ENCODE measurements around the gene RACGAP1. TPM values are rescaled to one million over a fixed set of nuclear protein-coding genes. Genes with fewer than 3 reads are reported as not detected.

RACGAP1 gene
- total and polyA plus RNA-seq, 2 experiments from 2014 or later: 19.0 to 52.8 TPM

DNA sequence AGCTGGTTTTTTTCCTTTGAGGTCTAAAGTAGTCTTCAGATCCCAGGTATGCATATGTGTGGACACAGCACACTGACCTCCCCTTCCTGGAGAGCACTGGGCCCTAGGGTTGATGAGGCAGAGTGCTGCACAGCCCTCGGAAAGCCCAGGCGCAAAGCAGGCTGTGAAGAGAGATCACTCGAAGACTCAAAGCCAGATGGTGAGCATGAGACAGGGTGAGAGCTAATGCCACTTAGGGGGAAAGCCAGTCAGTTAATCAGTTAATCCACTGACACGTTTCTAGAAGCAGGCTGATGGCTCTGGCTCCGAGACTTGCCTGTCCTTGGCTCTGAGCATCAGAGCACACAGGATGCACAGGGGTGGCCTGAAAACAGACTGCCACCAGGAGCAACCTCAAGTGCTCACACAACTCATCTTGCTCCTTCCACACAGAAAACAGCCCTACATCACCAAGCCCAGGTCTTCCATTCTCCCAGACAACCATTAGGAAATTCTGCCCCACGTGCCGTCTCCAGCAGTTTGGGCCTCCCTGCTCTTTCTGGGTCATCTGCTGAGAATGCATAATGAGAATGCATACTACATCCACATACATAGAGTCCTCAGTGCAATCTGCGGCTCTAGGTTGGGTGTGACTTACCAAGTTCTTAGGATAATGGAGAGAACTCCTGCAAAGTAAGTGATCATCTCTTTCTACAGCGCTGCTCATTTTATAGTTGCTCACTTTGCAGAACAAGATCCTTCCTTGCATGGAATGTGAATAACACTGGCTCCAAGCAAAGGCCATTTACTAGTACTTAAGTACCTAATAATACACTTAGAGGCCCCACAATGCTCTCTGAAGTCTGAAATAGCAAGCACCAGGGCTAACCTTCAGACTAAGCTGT, 40.6 kb downstream of the RACGAP1 start (continued):
- TF ChIP-seq, protein P1, sequence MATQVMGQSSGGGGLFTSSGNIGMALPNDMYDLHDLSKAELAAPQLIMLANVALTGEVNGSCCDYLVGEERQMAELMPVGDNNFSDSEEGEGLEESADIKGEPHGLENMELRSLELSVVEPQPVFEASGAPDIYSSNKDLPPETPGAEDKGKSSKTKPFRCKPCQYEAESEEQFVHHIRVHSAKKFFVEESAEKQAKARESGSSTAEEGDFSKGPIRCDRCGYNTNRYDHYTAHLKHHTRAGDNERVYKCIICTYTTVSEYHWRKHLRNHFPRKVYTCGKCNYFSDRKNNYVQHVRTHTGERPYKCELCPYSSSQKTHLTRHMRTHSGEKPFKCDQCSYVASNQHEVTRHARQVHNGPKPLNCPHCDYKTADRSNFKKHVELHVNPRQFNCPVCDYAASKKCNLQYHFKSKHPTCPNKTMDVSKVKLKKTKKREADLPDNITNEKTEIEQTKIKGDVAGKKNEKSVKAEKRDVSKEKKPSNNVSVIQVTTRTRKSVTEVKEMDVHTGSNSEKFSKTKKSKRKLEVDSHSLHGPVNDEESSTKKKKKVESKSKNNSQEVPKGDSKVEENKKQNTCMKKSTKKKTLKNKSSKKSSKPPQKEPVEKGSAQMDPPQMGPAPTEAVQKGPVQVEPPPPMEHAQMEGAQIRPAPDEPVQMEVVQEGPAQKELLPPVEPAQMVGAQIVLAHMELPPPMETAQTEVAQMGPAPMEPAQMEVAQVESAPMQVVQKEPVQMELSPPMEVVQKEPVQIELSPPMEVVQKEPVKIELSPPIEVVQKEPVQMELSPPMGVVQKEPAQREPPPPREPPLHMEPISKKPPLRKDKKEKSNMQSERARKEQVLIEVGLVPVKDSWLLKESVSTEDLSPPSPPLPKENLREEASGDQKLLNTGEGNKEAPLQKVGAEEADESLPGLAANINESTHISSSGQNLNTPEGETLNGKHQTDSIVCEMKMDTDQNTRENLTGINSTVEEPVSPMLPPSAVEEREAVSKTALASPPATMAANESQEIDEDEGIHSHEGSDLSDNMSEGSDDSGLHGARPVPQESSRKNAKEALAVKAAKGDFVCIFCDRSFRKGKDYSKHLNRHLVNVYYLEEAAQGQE (IDR thresholded peaks at IDR 0.05; ENCODE audit: unreplicated experiment): no peak

DNA sequence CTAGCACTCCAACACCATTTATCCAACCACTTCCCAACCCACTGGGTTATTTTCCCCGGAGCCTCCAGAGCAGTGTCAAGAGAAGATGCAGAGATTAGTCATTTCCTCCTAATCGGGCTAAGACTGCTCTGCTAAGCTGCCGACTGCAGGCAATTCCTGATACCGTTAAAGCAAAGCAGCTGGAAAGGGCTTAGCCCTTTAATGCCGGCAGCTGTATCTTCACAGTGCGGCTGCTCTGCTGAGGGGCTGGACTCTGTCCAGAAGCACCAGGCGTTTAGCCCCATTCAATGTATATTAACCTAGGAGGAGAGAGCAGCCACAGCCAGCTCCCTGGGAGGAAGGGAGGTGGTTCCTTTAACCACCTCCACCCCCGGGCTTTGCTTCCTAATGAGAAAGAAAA, 41.4 kb downstream of the RACGAP1 start:
- Histone ChIP-seq H2AFZ (no peak overlapping the region), H3K4me2 (no peak overlapping the region), H3K36me3 (ENCODE audit: insufficient read depth) (peaks cover 7% of the 10 kb centered on the region; the same call in 1 of the 2 replicates), H3K4me3 (no peak overlapping the region), H3K27ac (ENCODE audit: low read depth) (no peak overlapping the region), H3K27me3 (ENCODE audit: insufficient read depth) (no peaks in the 10 kb centered on the region), H3K4me1 (ENCODE audit: insufficient read depth) (peaks cover 15% of the 10 kb centered on the region; the same call in 1 of the 2 replicates), H4K20me1 (replicated peaks; ENCODE audit: insufficient read depth) (peaks cover 4% of the 10 kb centered on the region), H3K79me2 (replicated peaks; ENCODE audit: insufficient read depth) (no peaks in the 10 kb centered on the region), H3K9me2 (ENCODE audit: insufficient read depth) (no peaks in the 10 kb centered on the region), H3F3A (replicated peaks; ENCODE audit: low read depth) (no peaks in the 10 kb centered on the region; the same call in 1 of the 2 replicates)
- DNase-seq (ENCODE audit: low spot score) (no peak), ATAC-seq (no peak)
- Mint-ChIP-seq H3K27ac (no peak overlapping the region), H3K36me3 (ENCODE audit: low read depth) (peaks cover 9% of the 10 kb centered on the region; the same call in 2 of the 3 replicates), H3K9me3 (no peaks in the 10 kb centered on the region), H3K27me3 (ENCODE audit: insufficient read depth, low read depth, poor library complexity) (peaks cover 4% of the 10 kb centered on the region), H3K4me3 (no peak overlapping the region), H3K4me1 (peaks cover 40% of the 10 kb centered on the region)
- TF ChIP-seq, protein P2, sequence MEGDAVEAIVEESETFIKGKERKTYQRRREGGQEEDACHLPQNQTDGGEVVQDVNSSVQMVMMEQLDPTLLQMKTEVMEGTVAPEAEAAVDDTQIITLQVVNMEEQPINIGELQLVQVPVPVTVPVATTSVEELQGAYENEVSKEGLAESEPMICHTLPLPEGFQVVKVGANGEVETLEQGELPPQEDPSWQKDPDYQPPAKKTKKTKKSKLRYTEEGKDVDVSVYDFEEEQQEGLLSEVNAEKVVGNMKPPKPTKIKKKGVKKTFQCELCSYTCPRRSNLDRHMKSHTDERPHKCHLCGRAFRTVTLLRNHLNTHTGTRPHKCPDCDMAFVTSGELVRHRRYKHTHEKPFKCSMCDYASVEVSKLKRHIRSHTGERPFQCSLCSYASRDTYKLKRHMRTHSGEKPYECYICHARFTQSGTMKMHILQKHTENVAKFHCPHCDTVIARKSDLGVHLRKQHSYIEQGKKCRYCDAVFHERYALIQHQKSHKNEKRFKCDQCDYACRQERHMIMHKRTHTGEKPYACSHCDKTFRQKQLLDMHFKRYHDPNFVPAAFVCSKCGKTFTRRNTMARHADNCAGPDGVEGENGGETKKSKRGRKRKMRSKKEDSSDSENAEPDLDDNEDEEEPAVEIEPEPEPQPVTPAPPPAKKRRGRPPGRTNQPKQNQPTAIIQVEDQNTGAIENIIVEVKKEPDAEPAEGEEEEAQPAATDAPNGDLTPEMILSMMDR (conservative IDR thresholded peaks at IDR 0.05; ENCODE audit: low read depth in 2 of 2): no peak
- no peak for TF ChIP-seq CREB1 (CRISPR knock-in tag; IDR thresholded peaks at IDR 0.05; ENCODE audit: low read depth)
- no peak for TF ChIP-seq ZNF331 (CRISPR knock-in tag; IDR thresholded peaks at IDR 0.05; ENCODE audit: low read depth)
- no peak for TF ChIP-seq JUNB (IDR thresholded peaks at IDR 0.05; ENCODE audit: unreplicated experiment)
- no peak for TF ChIP-seq NANOG (IDR thresholded peaks at IDR 0.05; ENCODE audit: borderline replicate concordance)
- TF ChIP-seq, protein P3, sequence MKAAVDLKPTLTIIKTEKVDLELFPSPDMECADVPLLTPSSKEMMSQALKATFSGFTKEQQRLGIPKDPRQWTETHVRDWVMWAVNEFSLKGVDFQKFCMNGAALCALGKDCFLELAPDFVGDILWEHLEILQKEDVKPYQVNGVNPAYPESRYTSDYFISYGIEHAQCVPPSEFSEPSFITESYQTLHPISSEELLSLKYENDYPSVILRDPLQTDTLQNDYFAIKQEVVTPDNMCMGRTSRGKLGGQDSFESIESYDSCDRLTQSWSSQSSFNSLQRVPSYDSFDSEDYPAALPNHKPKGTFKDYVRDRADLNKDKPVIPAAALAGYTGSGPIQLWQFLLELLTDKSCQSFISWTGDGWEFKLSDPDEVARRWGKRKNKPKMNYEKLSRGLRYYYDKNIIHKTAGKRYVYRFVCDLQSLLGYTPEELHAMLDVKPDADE (IDR thresholded peaks at IDR 0.05): no peak
- TF ChIP-seq EZH2phosphoT487 (IDR thresholded peaks at IDR 0.05; ENCODE audit: unreplicated experiment): no peak
- TF ChIP-seq, protein P4, sequence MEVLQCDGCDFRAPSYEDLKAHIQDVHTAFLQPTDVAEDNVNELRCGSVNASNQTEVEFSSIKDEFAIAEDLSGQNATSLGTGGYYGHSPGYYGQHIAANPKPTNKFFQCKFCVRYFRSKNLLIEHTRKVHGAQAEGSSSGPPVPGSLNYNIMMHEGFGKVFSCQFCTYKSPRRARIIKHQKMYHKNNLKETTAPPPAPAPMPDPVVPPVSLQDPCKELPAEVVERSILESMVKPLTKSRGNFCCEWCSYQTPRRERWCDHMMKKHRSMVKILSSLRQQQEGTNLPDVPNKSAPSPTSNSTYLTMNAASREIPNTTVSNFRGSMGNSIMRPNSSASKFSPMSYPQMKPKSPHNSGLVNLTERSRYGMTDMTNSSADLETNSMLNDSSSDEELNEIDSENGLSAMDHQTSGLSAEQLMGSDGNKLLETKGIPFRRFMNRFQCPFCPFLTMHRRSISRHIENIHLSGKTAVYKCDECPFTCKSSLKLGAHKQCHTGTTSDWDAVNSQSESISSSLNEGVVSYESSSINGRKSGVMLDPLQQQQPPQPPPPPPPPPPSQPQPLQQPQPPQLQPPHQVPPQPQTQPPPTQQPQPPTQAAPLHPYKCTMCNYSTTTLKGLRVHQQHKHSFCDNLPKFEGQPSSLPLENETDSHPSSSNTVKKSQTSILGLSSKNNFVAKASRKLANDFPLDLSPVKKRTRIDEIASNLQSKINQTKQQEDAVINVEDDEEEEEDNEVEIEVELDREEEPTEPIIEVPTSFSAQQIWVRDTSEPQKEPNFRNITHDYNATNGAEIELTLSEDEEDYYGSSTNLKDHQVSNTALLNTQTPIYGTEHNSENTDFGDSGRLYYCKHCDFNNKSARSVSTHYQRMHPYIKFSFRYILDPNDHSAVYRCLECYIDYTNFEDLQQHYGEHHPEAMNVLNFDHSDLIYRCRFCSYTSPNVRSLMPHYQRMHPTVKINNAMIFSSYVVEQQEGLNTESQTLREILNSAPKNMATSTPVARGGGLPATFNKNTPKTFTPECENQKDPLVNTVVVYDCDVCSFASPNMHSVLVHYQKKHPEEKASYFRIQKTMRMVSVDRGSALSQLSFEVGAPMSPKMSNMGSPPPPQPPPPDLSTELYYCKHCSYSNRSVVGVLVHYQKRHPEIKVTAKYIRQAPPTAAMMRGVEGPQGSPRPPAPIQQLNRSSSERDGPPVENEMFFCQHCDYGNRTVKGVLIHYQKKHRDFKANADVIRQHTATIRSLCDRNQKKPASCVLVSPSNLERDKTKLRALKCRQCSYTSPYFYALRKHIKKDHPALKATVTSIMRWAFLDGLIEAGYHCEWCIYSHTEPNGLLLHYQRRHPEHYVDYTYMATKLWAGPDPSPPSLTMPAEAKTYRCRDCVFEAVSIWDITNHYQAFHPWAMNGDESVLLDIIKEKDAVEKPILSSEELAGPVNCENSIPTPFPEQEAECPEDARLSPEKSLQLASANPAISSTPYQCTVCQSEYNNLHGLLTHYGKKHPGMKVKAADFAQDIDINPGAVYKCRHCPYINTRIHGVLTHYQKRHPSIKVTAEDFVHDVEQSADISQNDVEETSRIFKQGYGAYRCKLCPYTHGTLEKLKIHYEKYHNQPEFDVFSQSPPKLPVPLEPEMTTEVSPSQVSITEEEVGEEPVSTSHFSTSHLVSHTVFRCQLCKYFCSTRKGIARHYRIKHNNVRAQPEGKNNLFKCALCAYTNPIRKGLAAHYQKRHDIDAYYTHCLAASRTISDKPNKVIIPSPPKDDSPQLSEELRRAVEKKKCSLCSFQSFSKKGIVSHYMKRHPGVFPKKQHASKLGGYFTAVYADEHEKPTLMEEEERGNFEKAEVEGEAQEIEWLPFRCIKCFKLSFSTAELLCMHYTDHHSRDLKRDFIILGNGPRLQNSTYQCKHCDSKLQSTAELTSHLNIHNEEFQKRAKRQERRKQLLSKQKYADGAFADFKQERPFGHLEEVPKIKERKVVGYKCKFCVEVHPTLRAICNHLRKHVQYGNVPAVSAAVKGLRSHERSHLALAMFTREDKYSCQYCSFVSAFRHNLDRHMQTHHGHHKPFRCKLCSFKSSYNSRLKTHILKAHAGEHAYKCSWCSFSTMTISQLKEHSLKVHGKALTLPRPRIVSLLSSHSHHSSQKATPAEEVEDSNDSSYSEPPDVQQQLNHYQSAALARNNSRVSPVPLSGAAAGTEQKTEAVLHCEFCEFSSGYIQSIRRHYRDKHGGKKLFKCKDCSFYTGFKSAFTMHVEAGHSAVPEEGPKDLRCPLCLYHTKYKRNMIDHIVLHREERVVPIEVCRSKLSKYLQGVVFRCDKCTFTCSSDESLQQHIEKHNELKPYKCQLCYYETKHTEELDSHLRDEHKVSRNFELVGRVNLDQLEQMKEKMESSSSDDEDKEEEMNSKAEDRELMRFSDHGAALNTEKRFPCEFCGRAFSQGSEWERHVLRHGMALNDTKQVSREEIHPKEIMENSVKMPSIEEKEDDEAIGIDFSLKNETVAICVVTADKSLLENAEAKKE (CRISPR knock-in tag; IDR thresholded peaks at IDR 0.05): no peak
- TF ChIP-seq POLR2AphosphoS5 (IDR thresholded peaks at IDR 0.05; ENCODE audit: low read depth): no peak
- TF ChIP-seq ZNF114 (CRISPR knock-in tag; IDR thresholded peaks at IDR 0.05): no peak

All from GM23338 (cell line).